ENCODE measurements around the gene MVD. TPM values are rescaled to one million over a fixed set of nuclear protein-coding genes. Genes with fewer than 3 reads are reported as not detected.
A peak's percentile ranks its signal among the peaks of the same experiment; 100 is the strongest.

Gene MVD, protein sequence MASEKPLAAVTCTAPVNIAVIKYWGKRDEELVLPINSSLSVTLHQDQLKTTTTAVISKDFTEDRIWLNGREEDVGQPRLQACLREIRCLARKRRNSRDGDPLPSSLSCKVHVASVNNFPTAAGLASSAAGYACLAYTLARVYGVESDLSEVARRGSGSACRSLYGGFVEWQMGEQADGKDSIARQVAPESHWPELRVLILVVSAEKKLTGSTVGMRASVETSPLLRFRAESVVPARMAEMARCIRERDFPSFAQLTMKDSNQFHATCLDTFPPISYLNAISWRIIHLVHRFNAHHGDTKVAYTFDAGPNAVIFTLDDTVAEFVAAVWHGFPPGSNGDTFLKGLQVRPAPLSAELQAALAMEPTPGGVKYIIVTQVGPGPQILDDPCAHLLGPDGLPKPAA
- total RNA-seq = 64.4 TPM

DNA sequence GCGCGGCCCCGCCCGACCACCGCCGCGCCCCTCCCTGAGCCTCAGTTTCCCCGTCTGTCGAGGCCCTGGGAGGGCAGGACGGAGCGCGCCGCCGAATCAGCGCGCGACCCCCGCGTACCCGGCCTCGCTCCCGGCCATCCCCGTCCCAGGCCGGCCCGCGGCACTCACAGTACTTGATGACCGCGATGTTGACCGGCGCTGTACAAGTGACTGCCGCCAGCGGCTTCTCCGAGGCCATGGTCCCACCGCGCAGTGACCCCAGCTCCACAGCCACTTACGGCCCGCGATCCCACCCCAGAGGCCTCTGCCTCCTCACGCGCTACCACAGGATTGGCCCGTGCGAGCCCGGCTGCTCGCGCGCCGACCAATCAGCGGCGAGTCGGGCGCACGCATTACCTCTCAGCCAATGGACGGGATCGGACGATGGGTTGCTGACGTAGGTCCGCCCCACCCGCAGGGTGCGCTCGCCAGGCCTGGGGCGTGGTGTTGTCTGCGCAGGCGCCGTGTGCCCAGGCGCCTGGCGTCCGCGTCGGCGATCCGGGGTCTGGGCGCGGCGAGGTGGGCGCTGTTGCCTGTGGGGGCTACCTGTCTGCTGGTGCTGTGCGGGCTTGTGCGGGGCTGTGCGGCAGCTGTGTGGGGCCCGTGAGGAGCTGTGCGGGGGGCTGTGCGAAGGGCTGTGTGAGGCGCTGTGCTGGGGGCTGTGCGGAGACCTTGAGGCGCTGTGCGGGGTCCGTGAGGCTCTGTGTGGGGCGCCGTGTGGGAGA, at the start of gene MVD:
Gene MVD, minus strand, starts transcription at position 249 of the 764 bp plus-strand sequence. Its CDS starts 11 bp downstream, at position 238.
- intact Hi-C loops (cut with DNase I) = no loop called here
- peak; percentile 98 for DNase-seq (ENCODE audit: low spot score)
- ATAC-seq = peak; percentile 100

- intact Hi-C loops (cut with DNase I) = no loop called here
- no peak for ATAC-seq
- DNase-seq (ENCODE audit: low spot score) = no peak
These were observed 49.6 kb upstream of the MVD start for GRCh38 chr16:88712362-88712979.

DNA sequence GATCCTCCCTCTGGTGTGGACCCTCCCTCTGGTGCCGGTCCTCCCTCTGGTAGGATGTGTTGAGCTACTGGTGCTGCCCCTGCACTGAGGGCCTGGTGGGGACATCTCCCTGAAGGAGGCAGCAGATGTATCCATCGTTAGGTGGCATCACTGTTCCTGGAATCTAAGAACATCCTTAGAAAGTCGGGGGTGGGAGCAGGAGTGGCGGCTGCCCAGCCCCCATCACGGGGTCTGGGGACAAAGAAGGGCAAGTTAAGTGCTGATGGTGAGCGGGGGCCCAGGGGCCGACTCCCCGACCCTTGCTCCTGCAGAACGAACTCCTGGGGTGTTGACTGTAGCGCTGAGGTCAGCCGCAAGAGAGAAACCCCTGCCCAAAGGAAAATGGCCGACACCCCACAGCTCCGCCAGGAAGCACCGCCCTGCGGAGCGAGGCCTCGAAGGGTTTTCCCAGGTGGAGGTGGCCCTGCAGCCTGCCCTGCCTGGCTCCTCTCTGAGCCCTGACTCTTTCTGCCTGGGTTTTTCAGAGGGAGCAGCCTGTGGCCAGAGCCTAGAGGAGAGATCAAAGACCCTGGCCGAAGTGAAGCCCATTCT, 49.0 kb upstream of the MVD start:
- ATAC-seq = no peak
- intact Hi-C loops (cut with DNase I) = no loop called here
- DNase-seq (ENCODE audit: low spot score) = no peak

DNA sequence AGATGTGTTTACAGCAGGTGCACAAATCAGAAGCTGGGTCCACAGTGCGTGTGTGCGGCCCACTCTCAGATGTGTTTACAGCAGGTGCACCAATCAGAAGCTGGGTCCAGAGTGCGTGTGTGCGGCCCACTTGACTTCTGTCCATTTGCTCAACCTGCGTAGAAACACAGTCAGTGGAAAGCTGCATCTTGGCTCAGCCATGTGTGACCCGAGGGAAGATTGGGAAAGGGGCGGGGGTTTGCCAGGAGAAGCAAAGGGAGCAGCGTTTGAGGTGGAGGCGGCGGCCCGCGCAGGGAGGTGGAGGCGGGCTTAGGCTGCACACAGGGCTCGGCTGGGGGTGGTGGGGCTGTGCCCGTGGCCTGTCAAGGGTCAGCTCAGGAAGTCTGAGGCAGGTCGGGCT, 47.7 kb upstream of the MVD start:
- ATAC-seq (no peak), DNase-seq (ENCODE audit: low spot score) (no peak)
- intact Hi-C loops (cut with DNase I) = no loop called here

DNA sequence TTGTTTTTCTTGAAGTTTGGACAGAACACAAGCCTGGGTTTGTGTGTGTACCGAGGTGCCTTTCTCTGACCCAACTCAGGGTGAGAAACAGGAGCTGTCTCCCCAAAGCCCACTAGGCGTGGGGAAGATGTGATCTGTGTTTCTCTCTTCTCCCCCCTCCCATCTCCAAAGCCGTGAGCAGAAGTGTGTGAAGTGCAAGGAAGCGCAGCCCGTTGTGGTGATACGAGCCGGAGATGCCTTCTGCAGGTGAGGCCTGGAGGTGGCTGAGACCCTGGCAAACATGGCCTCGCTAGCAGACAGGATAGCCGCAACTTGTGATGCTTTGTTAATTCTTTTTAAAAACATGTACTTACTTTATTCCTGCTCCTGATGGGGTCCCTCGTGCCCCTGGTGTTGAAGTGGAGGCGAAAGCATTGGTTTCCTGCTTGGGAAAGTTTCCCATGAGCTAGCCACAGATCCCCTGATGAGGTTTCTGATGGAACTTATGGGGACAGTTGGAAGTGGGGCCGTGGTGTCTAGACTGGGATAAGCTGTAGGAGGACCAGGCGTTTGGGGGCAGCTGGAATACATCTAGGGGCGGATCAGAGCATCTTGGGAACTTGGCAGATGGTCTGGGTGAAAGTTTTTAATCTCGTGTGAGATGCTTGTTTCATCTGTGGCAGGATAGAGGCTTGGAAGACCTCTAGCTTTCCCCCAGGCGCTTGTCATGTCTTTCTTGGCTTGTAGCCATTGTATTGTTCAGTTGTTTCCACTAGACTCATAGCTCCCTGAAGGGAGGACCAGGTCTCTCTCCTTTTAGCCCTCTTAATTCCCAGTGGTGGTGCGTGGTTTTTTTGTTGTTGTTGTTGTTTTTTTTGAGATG, 44.3 kb upstream of the MVD start:
- DNase-seq (ENCODE audit: low spot score) (no peak), ATAC-seq (no peak)
- intact Hi-C loops (cut with DNase I) = no loop called here

DNA sequence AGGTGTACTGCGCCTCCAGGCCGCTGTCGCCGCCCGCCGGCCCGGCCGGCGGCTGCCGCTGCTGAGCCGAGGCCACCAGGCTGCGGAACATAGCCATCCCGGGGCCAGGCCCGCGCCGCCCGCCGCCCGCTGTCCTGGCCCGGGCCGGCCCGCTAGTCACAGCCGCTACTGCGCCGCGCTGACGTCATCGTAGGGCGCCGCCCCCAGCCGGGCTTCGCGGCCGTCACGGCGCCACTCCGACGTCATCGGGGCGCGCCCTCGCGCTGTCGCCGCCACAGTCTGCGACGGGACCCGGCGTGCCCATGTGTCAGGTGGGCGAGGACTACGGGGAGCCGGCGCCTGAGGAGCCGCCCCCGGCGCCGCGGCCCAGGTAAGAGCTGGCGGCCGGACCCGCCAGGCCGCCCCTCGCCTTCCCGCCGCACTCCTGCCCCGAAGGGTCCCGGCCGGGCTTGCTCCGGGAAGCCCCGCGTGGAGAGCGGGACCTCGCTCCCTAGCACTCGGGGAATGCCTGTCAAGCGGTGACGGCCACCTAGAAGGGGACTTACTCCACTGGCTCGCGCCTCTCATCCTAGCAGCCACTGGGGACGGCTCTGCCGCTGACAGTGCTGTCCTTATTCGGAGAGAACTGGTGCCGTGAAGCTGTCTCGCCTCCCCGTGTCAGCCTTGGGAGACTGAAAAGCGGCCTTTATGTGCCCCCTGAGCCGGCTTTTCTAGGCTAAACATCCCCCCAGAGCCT, 43.5 kb upstream of the MVD start, which contains the start of the genes CTU2 and RNF166:
Gene CTU2, plus strand, starts transcription at position 275 of the 736 bp plus-strand sequence. Its CDS starts 28 bp downstream, at position 303.
Gene RNF166, minus strand, starts transcription at position 180 of the 736 bp plus-strand sequence. Its CDS starts 83 bp downstream, at position 97.
- DNase-seq (ENCODE audit: low spot score) (peak; percentile 95), ATAC-seq (peak; percentile 85)
- intact Hi-C loops (cut with DNase I) = no loop called here

- intact Hi-C loops (cut with DNase I) = no loop called here
- DNase-seq (ENCODE audit: low spot score) = no peak
- ATAC-seq = no peak
These were observed 42.9 kb upstream of the MVD start for GRCh38 chr16:88705801-88706228.

GRCh38 chr16:88705076-88705684, 42.3 kb upstream of the MVD start:
- ATAC-seq (no peak), DNase-seq (ENCODE audit: low spot score) (no peak)
- intact Hi-C loops (cut with DNase I) = no loop called here

DNA sequence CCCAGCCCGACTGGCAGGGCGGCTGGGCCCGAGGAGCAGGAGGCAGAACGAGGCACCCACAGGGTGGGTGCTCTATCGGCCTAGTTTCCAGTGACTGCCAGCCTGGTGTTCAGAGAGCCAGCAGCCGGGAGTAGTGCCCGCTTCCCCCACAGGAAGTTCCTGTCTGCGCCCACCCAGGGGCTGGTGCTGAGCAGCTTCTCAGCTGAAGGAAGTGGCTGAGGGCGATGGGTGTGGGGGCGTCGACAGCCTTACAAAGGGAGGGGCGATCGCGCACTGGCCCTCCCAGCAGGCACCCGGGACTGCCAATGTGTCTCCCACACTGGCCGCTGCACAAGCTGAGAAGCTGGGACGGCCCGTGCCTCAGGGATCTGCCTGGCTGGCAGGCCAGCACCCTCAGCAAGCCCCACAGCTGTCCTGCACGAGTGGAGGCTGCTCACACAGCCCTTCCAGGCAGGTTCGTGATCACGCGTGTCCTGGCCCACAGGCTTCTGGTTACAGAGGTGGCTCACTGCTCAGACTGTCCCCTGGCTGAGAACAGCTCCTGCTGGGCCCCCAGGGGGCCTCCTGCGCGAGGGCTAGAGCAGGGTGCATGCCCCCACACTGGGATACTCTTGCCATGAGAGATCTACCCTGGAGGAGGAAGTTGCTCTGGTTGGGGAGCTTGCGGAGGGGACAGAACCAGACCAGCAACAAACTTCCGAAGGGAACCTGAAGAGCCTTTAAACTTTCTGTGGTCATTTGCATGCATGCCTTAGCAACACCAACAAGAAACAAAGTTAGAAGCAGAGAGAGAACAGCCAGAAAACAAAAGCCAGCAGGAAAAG, 40.8 kb upstream of the MVD start:
- ATAC-seq = peak; percentile 25
- DNase-seq (ENCODE audit: low spot score) = no peak
- intact Hi-C loops (cut with DNase I) = no loop called here

DNA sequence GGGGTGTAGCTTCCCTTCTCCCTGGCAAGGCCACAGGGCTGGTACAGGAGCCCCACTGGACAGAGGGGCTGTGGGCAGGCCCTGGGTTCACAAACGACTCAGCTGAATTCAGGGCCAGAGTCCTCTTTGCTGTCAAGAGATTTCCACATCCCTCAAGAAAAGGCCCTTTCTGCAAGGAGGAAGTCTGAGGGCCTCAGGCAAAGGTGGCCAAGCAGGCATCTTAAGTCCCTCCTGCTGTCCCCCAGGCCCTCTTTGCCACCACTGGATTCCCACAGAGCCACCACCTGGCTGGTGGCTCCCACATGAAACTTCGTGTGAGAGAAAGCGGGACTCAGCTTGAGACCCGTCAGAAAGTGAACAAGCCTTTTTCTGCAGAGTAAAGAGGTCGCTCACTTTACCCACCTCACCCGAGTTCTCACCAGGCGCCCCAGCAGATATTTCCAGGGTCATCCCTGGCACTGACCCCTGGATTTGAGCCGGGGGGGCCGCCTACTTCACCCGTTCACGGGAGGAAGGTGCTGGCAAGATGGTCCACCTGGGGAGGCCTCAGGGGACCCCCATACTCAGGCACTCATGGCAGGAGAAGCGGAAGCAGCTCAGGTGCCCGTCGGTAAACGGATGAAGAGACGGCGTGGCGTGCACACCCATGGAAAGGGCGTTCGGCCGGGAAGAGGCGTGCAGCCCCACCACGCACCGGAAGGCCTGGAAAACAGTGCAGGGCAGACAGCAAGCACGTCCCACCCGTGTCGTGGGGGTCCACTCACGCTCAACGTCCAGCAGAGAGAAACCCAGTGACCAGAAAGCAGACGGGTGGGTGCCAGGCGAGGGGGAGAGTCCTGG, 39.7 kb upstream of the MVD start:
- DNase-seq (ENCODE audit: low spot score) = no peak
- intact Hi-C loops (cut with DNase I) = no loop called here
- ATAC-seq = no peak

GRCh38 chr16:88701581-88702370, 38.9 kb upstream of the MVD start:
- intact Hi-C loops (cut with DNase I) = no loop called here

DNA sequence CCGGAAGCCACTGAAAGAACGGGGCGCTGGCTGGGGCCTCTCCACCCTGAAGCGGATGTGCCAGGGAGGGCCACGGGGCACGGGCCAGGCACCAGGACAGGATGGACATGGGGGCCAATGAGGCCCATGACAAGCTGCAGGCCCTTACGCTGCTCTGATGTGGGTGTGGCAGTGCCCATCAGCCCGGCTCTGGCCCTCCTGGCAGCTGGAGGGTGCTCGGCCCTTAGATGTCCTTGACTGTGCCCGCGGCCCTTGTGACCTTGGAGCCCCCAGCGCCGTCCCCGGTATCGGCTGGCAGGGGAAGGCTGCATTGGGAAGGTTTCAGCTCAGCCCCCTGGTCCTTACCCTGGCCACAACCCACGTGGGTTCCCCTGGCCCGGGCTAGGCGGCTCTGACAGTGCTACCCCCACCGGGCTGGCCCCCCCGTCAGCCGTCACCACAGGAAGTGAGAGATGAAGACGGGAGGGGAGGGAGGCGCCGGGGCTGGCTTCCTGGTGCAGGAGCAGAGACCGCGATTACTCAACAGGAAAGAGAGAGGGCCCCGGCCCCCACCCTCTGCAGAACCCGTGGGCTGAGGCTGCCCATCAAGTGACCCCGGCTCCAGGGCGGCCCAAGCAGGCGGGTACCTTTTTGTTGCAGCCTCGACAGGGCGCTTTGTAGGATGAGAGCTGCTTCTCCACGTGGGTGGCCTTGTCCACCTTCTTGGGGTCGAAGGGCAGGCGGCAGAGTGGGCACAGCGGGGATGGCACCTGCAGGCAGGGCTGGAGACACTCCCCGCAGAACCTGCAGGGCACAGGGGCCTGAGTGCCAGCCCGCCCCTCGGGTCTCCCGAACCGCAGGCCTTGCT, 38.0 kb upstream of the MVD start:
- DNase-seq (ENCODE audit: low spot score) = peak; percentile 90
- ATAC-seq = peak; percentile 75
- intact Hi-C loops (cut with DNase I) = no loop called here

More at GRCh38 chr16:88701581-88702370, 38.9 kb upstream of the MVD start:
- DNase-seq (ENCODE audit: low spot score) = no peak
- ATAC-seq = no peak

GRCh38 chr16:88700322-88700635, 37.4 kb upstream of the MVD start:
- intact Hi-C loops (cut with DNase I) = no loop called here
- ATAC-seq (no peak), DNase-seq (ENCODE audit: low spot score) (no peak)

DNA sequence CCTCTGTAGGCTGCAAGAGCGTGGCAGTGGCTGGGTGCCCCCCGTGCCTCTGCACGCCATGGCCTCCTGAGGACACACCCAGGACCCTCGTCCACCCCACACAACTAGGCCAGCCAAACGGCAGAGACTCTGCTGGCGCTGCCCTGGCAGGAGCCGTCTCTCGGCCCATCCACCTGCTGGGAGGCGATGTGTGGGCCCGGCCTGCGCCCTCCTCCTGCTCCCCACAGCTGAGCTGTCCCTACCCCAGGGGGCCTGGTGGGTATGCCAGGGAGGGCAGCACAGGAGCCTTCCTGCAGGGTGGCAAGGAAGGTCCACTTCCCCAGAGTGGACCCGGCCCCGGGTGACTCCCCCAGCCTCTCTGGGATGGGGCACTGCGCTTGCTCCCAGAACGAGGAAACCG, 36.3 kb upstream of the MVD start:
- DNase-seq (ENCODE audit: low spot score) = no peak
- intact Hi-C loops (cut with DNase I) = no loop called here

More for the DNA sequence above, 36.3 kb upstream of the MVD start:
- no peak for ATAC-seq

Data from sciatic nerve (tissue), 2 donors.